Activated B cell treated with CpG ODN at 0.5 μM for 24 hours (primary cell): Measurements from ENCODE around the gene ANKRD34B. TPM values are rescaled to one million over a fixed set of nuclear protein-coding genes. Genes with fewer than 3 reads are reported as not detected.
"Not testable (repeated sequence)": the region's sequence is repeated elsewhere in the genome, so short reads cannot be mapped to it uniquely, and the experiment has no call there.

Source experiments
- ATAC-seq: fragments of 200-7000 bp; cut with Tn5 transposase; one replicate; pipeline ENCODE4 v1.10.0; 2021; ENCODE audit warnings: low read depth, mild to moderate bottlenecking, moderate library complexity
- CTCF ChIA-PET: fragments of 350-600 bp; sonication (Branson Sonifier 250); formaldehyde crosslinking; loops from one replicate; lab custom pipeline; 2021; ENCODE audit warnings: antibody characterized with exemption; lab: Charles Lee
- POLR2A ChIA-PET: fragments of 350-600 bp; sonication (Branson Sonifier 250); formaldehyde crosslinking; loops from one replicate; lab custom pipeline; 2021; ENCODE audit warnings: antibody characterized with exemption; lab: Charles Lee
- DNase-seq: peaks from one replicate; pipeline ENCODE4 v3.0.0; 2022
- H3K27ac Mint-ChIP-seq: one replicate; pipeline ENCODE4 v1.8.0; 2020; ENCODE audit warnings: mixed read lengths
- H3K27me3 Mint-ChIP-seq: one replicate; pipeline ENCODE4 v1.8.0; 2021; ENCODE audit warnings: mixed read lengths
- H3K36me3 Mint-ChIP-seq: one replicate; pipeline ENCODE4 v1.8.0; 2021; ENCODE audit warnings: low read depth, mixed read lengths
- H3K4me1 Mint-ChIP-seq: one replicate; pipeline ENCODE4 v1.8.0; 2021; ENCODE audit warnings: mixed read lengths
- H3K4me3 Mint-ChIP-seq: one replicate; pipeline ENCODE4 v1.8.0; 2020; ENCODE audit warnings: mild to moderate bottlenecking, mixed read lengths
- H3K9me3 Mint-ChIP-seq: one replicate; pipeline ENCODE4 v1.8.0; 2020; ENCODE audit warnings: mixed read lengths
- CTCF ChIP-seq: fragments of 200-600 bp; IDR thresholded peaks from one replicate; pipeline ENCODE4 v1.8.0; 2022; ENCODE audit warnings: antibody characterized with exemption, mild to moderate bottlenecking
- intact Hi-C: fragments of 100-400 bp; cut with micrococcal nuclease; formaldehyde crosslinking; loops from one replicate; pipeline ENCODE4 v1.15.1; 2024
- total RNA-seq: library from RNA; stranded (reverse); gene quantifications from 2 replicates; pipeline ENCODE4 v1.2.3, GENCODE V29; 2022

ANKRD34B gene
- total RNA-seq, 1 donor from 2014 or later, result not detected

- H3K4me3 Mint-ChIP-seq, result no peak overlapping the region
- ChIA-PET POLR2A (no interaction called here), CTCF (no interaction called here)
- TF ChIP-seq CTCF, result no peak
- H3K4me1 Mint-ChIP-seq, result no peaks in the 10 kb centered on the region
- intact Hi-C loops, result no loop called here
- peaks cover 4% of the 10 kb centered on the region for H3K27me3 Mint-ChIP-seq
- DNase-seq, result no peak
- H3K27ac Mint-ChIP-seq, result no peak overlapping the region
- no peaks in the 10 kb centered on the region for H3K9me3 Mint-ChIP-seq
- H3K36me3 Mint-ChIP-seq, result no peaks in the 10 kb centered on the region
- ATAC-seq, result no peak
Measured at GRCh38 chr5:80588858-80589540, 18.9 kb upstream of the ANKRD34B start.

GRCh38 chr5:80584770-80585169 is 14.7 kb upstream of the ANKRD34B start:
- H3K27me3 Mint-ChIP-seq, result no peaks in the 10 kb centered on the region
- H3K36me3 Mint-ChIP-seq, result no peaks in the 10 kb centered on the region
- ATAC-seq (no peak), DNase-seq (no peak)
- H3K27ac Mint-ChIP-seq, result no peak overlapping the region
- ChIA-PET POLR2A (no interaction called here), CTCF (no interaction called here)
- intact Hi-C loops, result no loop called here
- H3K4me3 Mint-ChIP-seq, result no peak overlapping the region
- TF ChIP-seq CTCF, result no peak
- H3K4me1 Mint-ChIP-seq, result no peaks in the 10 kb centered on the region
- peaks cover 1% of the 10 kb centered on the region for H3K9me3 Mint-ChIP-seq

GRCh38 chr5:80580291-80580690 is 10.2 kb upstream of the ANKRD34B start:
- H3K9me3 Mint-ChIP-seq, H3K27me3 Mint-ChIP-seq, CTCF ChIA-PET, POLR2A ChIA-PET, H3K27ac Mint-ChIP-seq, H3K4me3 Mint-ChIP-seq, ATAC-seq, DNase-seq, H3K36me3 Mint-ChIP-seq, intact Hi-C loops, H3K4me1 Mint-ChIP-seq: not testable (repeated sequence)

GRCh38 chr5:80579050-80579449 is 9.0 kb upstream of the ANKRD34B start:
- peaks cover 2% of the 10 kb centered on the region for H3K9me3 Mint-ChIP-seq
- CTCF ChIA-PET, result no interaction called here
- H3K27ac Mint-ChIP-seq, result no peak overlapping the region
- no peaks in the 10 kb centered on the region for H3K4me1 Mint-ChIP-seq
- peaks cover 9% of the 10 kb centered on the region for H3K27me3 Mint-ChIP-seq
- no peak for ATAC-seq
- TF ChIP-seq CTCF, result no peak
- no peak for DNase-seq
- POLR2A ChIA-PET, result no interaction called here
- no peak overlapping the region for H3K4me3 Mint-ChIP-seq
- intact Hi-C loops, result no loop called here
- H3K36me3 Mint-ChIP-seq, result no peaks in the 10 kb centered on the region

GRCh38 chr5:80577707-80578106 is 7.6 kb upstream of the ANKRD34B start:
- ATAC-seq (no peak), DNase-seq (no peak)
- intact Hi-C loops, result no loop called here
- no peak overlapping the region for H3K4me3 Mint-ChIP-seq
- H3K27me3 Mint-ChIP-seq, result peaks cover 18% of the 10 kb centered on the region
- no peak overlapping the region for H3K27ac Mint-ChIP-seq
- H3K36me3 Mint-ChIP-seq, result no peaks in the 10 kb centered on the region
- CTCF ChIA-PET, result no interaction called here
- no peaks in the 10 kb centered on the region for H3K4me1 Mint-ChIP-seq
- POLR2A ChIA-PET, result no interaction called here
- peaks cover 2% of the 10 kb centered on the region for H3K9me3 Mint-ChIP-seq
- no peak for TF ChIP-seq CTCF

GRCh38 chr5:80576383-80576782 is 6.3 kb upstream of the ANKRD34B start:
- intact Hi-C loops, result no loop called here
- no peak overlapping the region for H3K27ac Mint-ChIP-seq
- peaks cover 2% of the 10 kb centered on the region for H3K9me3 Mint-ChIP-seq
- ChIA-PET CTCF (no interaction called here), POLR2A (no interaction called here)
- ATAC-seq, result no peak
- H3K27me3 Mint-ChIP-seq, result peaks cover 26% of the 10 kb centered on the region
- no peak overlapping the region for H3K4me3 Mint-ChIP-seq
- TF ChIP-seq CTCF, result no peak
- no peaks in the 10 kb centered on the region for H3K36me3 Mint-ChIP-seq
- H3K4me1 Mint-ChIP-seq, result peaks cover under 1% of the 10 kb centered on the region
- DNase-seq, result no peak
